Thoracic aorta (tissue), 2 donors: ENCODE results near the gene COLGALT1. TPM values are rescaled to one million over a fixed set of nuclear protein-coding genes. Genes with fewer than 3 reads are reported as not detected.

ENCODE experiments used
- ATAC-seq: fragments of 150-250 bp; one replicate; pipeline ENCODE4 v1.8.0; 2017; ENCODE audit warnings: low read depth; ENCODE audit not compliant: insufficient number of reproducible peaks, low FRiP score
- DNase-seq: peaks from one replicate; pipeline ENCODE4 v3.0.0-alpha.2; 2020; ENCODE audit warnings: low spot score
- H3K27ac ChIP-seq, 2 donors: fragments of 200-600 bp; sonication (generic); 1 replicate in 1 of 2; 2 replicates in 1 of 2; pipeline ENCODE4 v1.5.1; 2016; ENCODE audit warnings: mild to moderate bottlenecking in 2 of 2, moderate library complexity in 2 of 2
- H3K27me3 ChIP-seq: fragments of 200-600 bp; sonication (generic); replicated peaks from 2 replicates; pipeline ENCODE4 v1.6.0; 2016; ENCODE audit warnings: mild to moderate bottlenecking; ENCODE audit not compliant: insufficient read depth
- H3K36me3 ChIP-seq: fragments of 200-600 bp; sonication (generic); one replicate; pipeline ENCODE4 v1.5.1; 2016
- H3K4me1 ChIP-seq, 2 donors: fragments of 200-600 bp; sonication (generic); 1 replicate in 1 of 2; 2 replicates in 1 of 2; pipeline versions ENCODE4 v1.5.1 to v1.6.0; 2016; ENCODE audit warnings: low read depth in 2 of 2, mild to moderate bottlenecking in 1 of 2; ENCODE audit not compliant: control insufficient read depth in 1 of 2
- H3K4me3 ChIP-seq: fragments of 200-600 bp; sonication (generic); 2 replicates; pipeline ENCODE4 v1.5.1; 2016; ENCODE audit warnings: mild to moderate bottlenecking
- H3K9me3 ChIP-seq: fragments of 200-600 bp; sonication (generic); 2 replicates; pipeline ENCODE4 v1.5.1; 2016
- total RNA-seq, 2 donors: library from RNA; depleted of rRNA; stranded (reverse); fragments of >200 nt; gene quantifications; one replicate each; pipeline versions ENCODE4 v1.1.0 to v1.2.3, GENCODE V29; 2016
- TF ChIP-seq, protein P1 (sequence below): fragments of 200-600 bp; sonication (generic); IDR thresholded peaks from one replicate; pipeline ENCODE4 v1.5.1; 2019; ENCODE audit warnings: antibody characterized with exemption

The COLGALT1 gene
- total RNA-seq, 2 donors from 2014 or later: 73.7 to 94.1 TPM

DNA sequence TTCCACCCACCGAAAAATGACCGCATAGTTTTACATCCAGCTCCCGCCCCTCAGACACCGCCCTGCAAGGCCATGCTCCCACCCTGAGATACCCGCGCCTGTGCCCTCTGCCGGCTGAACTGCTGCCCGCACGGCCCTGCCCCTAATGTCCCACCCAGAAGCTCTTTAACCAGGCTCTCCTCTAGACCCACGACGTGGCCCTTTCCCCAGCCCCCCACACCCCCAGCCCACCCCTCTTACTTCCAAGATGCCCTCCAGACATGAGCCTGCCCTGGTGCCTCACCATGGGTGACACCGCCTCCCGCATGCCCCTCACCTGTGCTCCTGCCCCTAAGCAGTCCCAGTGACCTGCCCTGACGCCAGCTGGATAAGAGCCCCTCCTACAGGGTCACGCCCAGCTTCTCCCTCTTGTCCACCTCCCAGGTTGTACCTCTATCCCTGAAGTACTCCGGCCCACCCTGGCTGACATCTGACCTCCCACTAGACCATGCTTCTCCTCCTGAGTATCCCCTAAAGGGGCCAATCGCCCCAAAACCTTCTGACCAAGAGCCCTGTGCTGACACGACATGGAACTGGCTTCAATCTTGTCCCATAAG lies 51.2 kb downstream of the COLGALT1 start:
- no peaks in the 10 kb centered on the region for H3K9me3 ChIP-seq
- H3K4me3 ChIP-seq: peak overlapping the region; percentile 66
- DNase-seq (no peak), ATAC-seq (no peak)
- no peak overlapping the region for H3K27ac ChIP-seq
- H3K4me1 ChIP-seq: peaks cover 3 to 11% of the 10 kb centered on the region in 2 donors
- H3K27me3 ChIP-seq: peaks cover 5% of the 10 kb centered on the region
- TF ChIP-seq, protein P1, sequence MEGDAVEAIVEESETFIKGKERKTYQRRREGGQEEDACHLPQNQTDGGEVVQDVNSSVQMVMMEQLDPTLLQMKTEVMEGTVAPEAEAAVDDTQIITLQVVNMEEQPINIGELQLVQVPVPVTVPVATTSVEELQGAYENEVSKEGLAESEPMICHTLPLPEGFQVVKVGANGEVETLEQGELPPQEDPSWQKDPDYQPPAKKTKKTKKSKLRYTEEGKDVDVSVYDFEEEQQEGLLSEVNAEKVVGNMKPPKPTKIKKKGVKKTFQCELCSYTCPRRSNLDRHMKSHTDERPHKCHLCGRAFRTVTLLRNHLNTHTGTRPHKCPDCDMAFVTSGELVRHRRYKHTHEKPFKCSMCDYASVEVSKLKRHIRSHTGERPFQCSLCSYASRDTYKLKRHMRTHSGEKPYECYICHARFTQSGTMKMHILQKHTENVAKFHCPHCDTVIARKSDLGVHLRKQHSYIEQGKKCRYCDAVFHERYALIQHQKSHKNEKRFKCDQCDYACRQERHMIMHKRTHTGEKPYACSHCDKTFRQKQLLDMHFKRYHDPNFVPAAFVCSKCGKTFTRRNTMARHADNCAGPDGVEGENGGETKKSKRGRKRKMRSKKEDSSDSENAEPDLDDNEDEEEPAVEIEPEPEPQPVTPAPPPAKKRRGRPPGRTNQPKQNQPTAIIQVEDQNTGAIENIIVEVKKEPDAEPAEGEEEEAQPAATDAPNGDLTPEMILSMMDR: no peak
- H3K36me3 ChIP-seq: no peaks in the 10 kb centered on the region

- DNase-seq: no peak
- TF ChIP-seq, protein P1: no peak
- H3K4me3 ChIP-seq: no peak overlapping the region
- ATAC-seq: no peak
- no peaks in the 10 kb centered on the region for H3K9me3 ChIP-seq
- H3K36me3 ChIP-seq: no peaks in the 10 kb centered on the region
- H3K27me3 ChIP-seq: peaks cover under 1% of the 10 kb centered on the region
- no peak overlapping the region for H3K27ac ChIP-seq
- H3K4me1 ChIP-seq: peaks cover 3 to 11% of the 10 kb centered on the region in 2 donors
Measured at GRCh38 chr19:17607936-17608335, 52.5 kb downstream of the COLGALT1 start.

- H3K9me3 ChIP-seq: no peaks in the 10 kb centered on the region
- DNase-seq: no peak
- no peak overlapping the region for H3K4me3 ChIP-seq
- no peak for ATAC-seq
- H3K27ac ChIP-seq: no peak overlapping the region
- no peaks in the 10 kb centered on the region for H3K36me3 ChIP-seq
- H3K4me1 ChIP-seq: peaks cover 3 to 11% of the 10 kb centered on the region in 2 donors
- TF ChIP-seq, protein P1: no peak
- no peaks in the 10 kb centered on the region for H3K27me3 ChIP-seq
Measured at GRCh38 chr19:17610384-17610783, 54.9 kb downstream of the COLGALT1 start.

DNA sequence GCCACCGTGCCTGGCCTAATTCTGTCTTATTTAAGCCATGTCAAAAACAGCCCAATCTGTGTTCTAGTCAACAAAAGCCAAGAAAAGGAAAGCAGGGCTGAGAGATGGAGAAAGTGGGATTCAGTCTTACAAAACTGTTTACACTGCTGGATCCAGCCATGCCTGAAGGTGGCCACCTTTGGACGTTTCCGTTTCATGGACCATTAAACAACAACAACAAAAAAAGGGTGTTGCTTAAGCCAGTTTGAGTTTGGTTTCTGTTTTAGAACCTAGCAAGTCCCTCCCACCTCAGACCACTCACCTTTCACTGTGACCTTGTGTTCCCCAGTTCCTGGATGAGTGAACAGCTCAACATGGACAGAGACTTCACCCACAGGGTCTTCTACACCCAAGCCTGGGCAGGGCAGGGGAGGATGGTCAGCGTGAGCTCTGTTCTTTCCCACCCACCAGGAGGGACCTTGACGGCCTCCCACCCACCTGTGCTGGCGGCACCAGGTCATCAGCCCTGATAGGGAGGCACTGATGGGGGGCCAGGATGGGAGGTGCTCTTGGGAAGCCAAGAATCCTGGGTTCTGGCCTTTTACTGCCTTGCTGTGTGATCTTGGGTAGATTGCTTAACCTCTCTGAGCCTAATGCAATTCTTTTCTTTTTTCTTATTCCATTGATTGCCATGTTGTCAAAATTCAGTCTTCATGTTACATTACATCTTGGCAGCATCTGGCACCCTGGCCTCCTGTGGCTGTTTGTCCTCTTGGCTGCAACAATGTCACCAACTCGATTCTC lies 56.2 kb downstream of the COLGALT1 start:
- DNase-seq (no peak), ATAC-seq (no peak)
- TF ChIP-seq, protein P1: no peak
- no peak overlapping the region for H3K4me3 ChIP-seq
- no peaks in the 10 kb centered on the region for H3K36me3 ChIP-seq
- H3K9me3 ChIP-seq: no peaks in the 10 kb centered on the region
- no peaks in the 10 kb centered on the region for H3K27me3 ChIP-seq
- peaks cover 0 to 7% of the 10 kb centered on the region in 2 donors for H3K4me1 ChIP-seq
- H3K27ac ChIP-seq: no peak overlapping the region

GRCh38 chr19:17614476-17614875 lies 59.0 kb downstream of the COLGALT1 start:
- TF ChIP-seq, protein P1: no peak
- H3K36me3 ChIP-seq: no peaks in the 10 kb centered on the region

More at GRCh38 chr19:17614476-17614875, 59.0 kb downstream of the COLGALT1 start:
- DNase-seq (no peak), ATAC-seq (no peak)
- no peaks in the 10 kb centered on the region for H3K9me3 ChIP-seq
- no peak overlapping the region for H3K4me3 ChIP-seq
- peaks cover 0 to 8% of the 10 kb centered on the region in 2 donors for H3K4me1 ChIP-seq
- no peaks in the 10 kb centered on the region for H3K27me3 ChIP-seq
- H3K27ac ChIP-seq: no peak overlapping the region
